ENCODE measurements around the gene DNAJC11.

- TF ChIP-seq POLR2AphosphoS5 (IDR thresholded peaks at IDR 0.05) (no peak), POLR2A (IDR thresholded peaks at IDR 0.05) (no peak)
Observed at GRCh38 chr1:6592865-6593593, 108.6 kb downstream of the DNAJC11 start.
